NB4 (cell line): ENCODE data around the gene KDM4C.
A peak's percentile ranks its signal among the peaks of the same experiment; 100 is the strongest.

ENCODE experiments used
- MAX ChIP-seq: IDR thresholded peaks from 2 replicates; pipeline ENCODE4 v1.6.1; 2011; ENCODE audit warnings: low read depth, low read length
- TF ChIP-seq, protein P1 (sequence below): IDR thresholded peaks from one replicate; pipeline ENCODE4 v1.5.1; 2012; ENCODE audit warnings: low read depth, low read length

DNA sequence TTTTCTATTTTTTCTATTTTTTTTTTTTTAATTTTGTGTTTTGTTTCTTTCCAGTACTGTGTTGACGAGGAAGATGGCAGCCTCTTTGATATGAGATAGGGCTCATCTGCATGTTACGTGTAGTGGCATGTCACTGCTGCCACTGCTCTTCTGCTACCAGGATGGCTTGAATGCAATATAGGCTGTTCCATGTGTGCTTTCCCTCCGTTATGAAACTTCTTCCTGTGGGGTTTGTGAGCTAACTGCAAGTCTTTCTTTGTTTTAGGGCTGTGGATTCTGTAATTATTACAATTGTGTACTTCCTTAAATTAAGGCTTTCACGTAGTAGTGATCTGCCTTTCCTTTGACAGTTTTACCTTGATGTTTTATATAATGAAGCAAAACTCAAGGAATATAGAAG, 184.6 kb downstream of the KDM4C start:
- TF ChIP-seq MAX = 0 out of 2 replicates have a peak, but pooled peaks have one; percentile 35
- TF ChIP-seq, protein P1, sequence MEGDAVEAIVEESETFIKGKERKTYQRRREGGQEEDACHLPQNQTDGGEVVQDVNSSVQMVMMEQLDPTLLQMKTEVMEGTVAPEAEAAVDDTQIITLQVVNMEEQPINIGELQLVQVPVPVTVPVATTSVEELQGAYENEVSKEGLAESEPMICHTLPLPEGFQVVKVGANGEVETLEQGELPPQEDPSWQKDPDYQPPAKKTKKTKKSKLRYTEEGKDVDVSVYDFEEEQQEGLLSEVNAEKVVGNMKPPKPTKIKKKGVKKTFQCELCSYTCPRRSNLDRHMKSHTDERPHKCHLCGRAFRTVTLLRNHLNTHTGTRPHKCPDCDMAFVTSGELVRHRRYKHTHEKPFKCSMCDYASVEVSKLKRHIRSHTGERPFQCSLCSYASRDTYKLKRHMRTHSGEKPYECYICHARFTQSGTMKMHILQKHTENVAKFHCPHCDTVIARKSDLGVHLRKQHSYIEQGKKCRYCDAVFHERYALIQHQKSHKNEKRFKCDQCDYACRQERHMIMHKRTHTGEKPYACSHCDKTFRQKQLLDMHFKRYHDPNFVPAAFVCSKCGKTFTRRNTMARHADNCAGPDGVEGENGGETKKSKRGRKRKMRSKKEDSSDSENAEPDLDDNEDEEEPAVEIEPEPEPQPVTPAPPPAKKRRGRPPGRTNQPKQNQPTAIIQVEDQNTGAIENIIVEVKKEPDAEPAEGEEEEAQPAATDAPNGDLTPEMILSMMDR = no peak
